ENCODE measurements around the gene CACNB2.

- TF ChIP-seq FOSB (CRISPR knock-in tag; IDR thresholded peaks at IDR 0.05), result no peak
- no peak for TF ChIP-seq REST (IDR thresholded peaks at IDR 0.05)
- TF ChIP-seq BHLHE40 (IDR thresholded peaks at IDR 0.05; ENCODE audit: low read depth, low read length), result no peak
- TF ChIP-seq, protein P1, sequence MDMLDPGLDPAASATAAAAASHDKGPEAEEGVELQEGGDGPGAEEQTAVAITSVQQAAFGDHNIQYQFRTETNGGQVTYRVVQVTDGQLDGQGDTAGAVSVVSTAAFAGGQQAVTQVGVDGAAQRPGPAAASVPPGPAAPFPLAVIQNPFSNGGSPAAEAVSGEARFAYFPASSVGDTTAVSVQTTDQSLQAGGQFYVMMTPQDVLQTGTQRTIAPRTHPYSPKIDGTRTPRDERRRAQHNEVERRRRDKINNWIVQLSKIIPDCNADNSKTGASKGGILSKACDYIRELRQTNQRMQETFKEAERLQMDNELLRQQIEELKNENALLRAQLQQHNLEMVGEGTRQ (IDR thresholded peaks at IDR 0.05), result no peak
- TF ChIP-seq CTCF (IDR thresholded peaks at IDR 0.05), result no peak
- no peak for TF ChIP-seq RAD21 (conservative IDR thresholded peaks at IDR 0.05 in 1 of 2, IDR thresholded peaks at IDR 0.05 in 1 of 2)
- no peak for TF ChIP-seq RFX5 (IDR thresholded peaks at IDR 0.05)
- no peak for TF ChIP-seq POLR2A (IDR thresholded peaks at IDR 0.05; ENCODE audit: low read length)
- TF ChIP-seq MAX (IDR thresholded peaks at IDR 0.05), result no peak
- no peak for TF ChIP-seq HOXB5 (CRISPR knock-in tag; IDR thresholded peaks at IDR 0.05)
- no peak for TF ChIP-seq KDM1A (IDR thresholded peaks at IDR 0.05; ENCODE audit: low read depth)
- TF ChIP-seq, protein P2, sequence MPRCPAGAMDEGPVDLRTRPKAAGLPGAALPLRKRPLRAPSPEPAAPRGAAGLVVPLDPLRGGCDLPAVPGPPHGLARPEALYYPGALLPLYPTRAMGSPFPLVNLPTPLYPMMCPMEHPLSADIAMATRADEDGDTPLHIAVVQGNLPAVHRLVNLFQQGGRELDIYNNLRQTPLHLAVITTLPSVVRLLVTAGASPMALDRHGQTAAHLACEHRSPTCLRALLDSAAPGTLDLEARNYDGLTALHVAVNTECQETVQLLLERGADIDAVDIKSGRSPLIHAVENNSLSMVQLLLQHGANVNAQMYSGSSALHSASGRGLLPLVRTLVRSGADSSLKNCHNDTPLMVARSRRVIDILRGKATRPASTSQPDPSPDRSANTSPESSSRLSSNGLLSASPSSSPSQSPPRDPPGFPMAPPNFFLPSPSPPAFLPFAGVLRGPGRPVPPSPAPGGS (IDR thresholded peaks at IDR 0.05), result no peak
These were observed 427.2 kb downstream of the CACNB2 start for GRCh38 chr10:18567343-18567856.

Data from A549 (cell line).